Glutamatergic neuron (in vitro differentiated cells): ENCODE measurements around the gene MRPL50. TPM values are rescaled to one million over a fixed set of nuclear protein-coding genes. Genes with fewer than 3 reads are reported as not detected.

Experiments used
- DNase-seq: peaks from one replicate; pipeline ENCODE4 v3.0.0; 2022
- H3K27ac Mint-ChIP-seq: one replicate; pipeline ENCODE4 v1.8.0; 2020; ENCODE audit warnings: mild to moderate bottlenecking, mixed read lengths, inconsistent platforms; ENCODE audit not compliant: unreplicated experiment
- H3K27me3 Mint-ChIP-seq: one replicate; pipeline ENCODE4 v1.8.0; 2020; ENCODE audit warnings: mild to moderate bottlenecking, moderate library complexity, mixed read lengths, inconsistent platforms; ENCODE audit not compliant: unreplicated experiment
- H3K36me3 Mint-ChIP-seq: one replicate; pipeline ENCODE4 v1.8.0; 2020; ENCODE audit warnings: mild to moderate bottlenecking, mixed read lengths, inconsistent platforms; ENCODE audit not compliant: unreplicated experiment
- H3K4me1 Mint-ChIP-seq: one replicate; pipeline ENCODE4 v1.8.0; 2020; ENCODE audit warnings: mild to moderate bottlenecking, low read depth, mixed read lengths, inconsistent platforms; ENCODE audit not compliant: unreplicated experiment
- H3K4me3 Mint-ChIP-seq: one replicate; pipeline ENCODE4 v1.8.0; 2020; ENCODE audit warnings: mild to moderate bottlenecking, mixed read lengths, inconsistent platforms; ENCODE audit not compliant: unreplicated experiment
- H3K9me3 Mint-ChIP-seq: one replicate; pipeline ENCODE4 v1.8.0; 2020; ENCODE audit warnings: mild to moderate bottlenecking, moderate library complexity, mixed read lengths, inconsistent platforms; ENCODE audit not compliant: unreplicated experiment
- CTCF ChIP-seq: fragments of 200-600 bp; sonication (generic); IDR thresholded peaks from one replicate; pipeline ENCODE4 v1.5.0; 2021; ENCODE audit not compliant: partially characterized antibody, unreplicated experiment
- long read RNA-seq: library from polyadenylated mRNA; unstranded; transcript quantifications from one replicate; pipeline ENCODE4 v2.0.0, GENCODE V29; 2020; ENCODE audit not compliant: unreplicated experiment
- total RNA-seq: library from RNA; stranded (reverse); fragmentation: NEBNext Ultra II Directional; extraction: Animal tissue kit (Norgen Biotek cat#: 25700); gene quantifications from one replicate; pipeline ENCODE4 v1.2.1, GENCODE V29; 2021; ENCODE audit not compliant: unreplicated experiment

Gene MRPL50
- total RNA-seq, result 15.4 TPM
- long read RNA-seq, transcript MRPL50-201 (2 exons, 3,332 nt), result major isoform, 35 of 35 reads
- long read RNA-seq, partial matches to known transcripts, result 0 of 35 reads
- long read RNA-seq, other reads (novel, unspliced or antisense), result 0 of 35 reads

GRCh38 chr9:101398068-101398929 lies at the start of gene MRPL50, which contains the start of gene ZNF189:
Gene MRPL50 (minus strand): TSS chr9:101398618. CDS start chr9:101398592, 26 bp downstream.
Gene ZNF189 (plus strand): TSS chr9:101398851. CDS start chr9:101399157, 306 bp downstream.
- DNase-seq, result peak; percentile 95
- peaks cover 41% of the 10 kb centered on the region for H3K36me3 Mint-ChIP-seq
- H3K4me3 Mint-ChIP-seq, result peak within 1 kb of the TSS; percentile 99
- H3K4me1 Mint-ChIP-seq, result peaks cover 11% of the 10 kb centered on the region
- peaks cover 6% of the 10 kb centered on the region for H3K27me3 Mint-ChIP-seq
- peak within 1 kb of the TSS; percentile 100 for H3K27ac Mint-ChIP-seq
- no peak for TF ChIP-seq CTCF
- peaks cover 13% of the 10 kb centered on the region for H3K9me3 Mint-ChIP-seq

GRCh38 chr9:101446732-101447131 lies 48.3 kb upstream of the MRPL50 start:
- TF ChIP-seq CTCF, result no peak
- H3K4me3 Mint-ChIP-seq, result no peak overlapping the region
- peaks cover 3% of the 10 kb centered on the region for H3K36me3 Mint-ChIP-seq
- peaks cover 4% of the 10 kb centered on the region for H3K27me3 Mint-ChIP-seq
- no peak overlapping the region for H3K27ac Mint-ChIP-seq
- H3K9me3 Mint-ChIP-seq, result peaks cover 4% of the 10 kb centered on the region
- no peak for DNase-seq
- peaks cover 8% of the 10 kb centered on the region for H3K4me1 Mint-ChIP-seq

- peaks cover 8% of the 10 kb centered on the region for H3K4me1 Mint-ChIP-seq
- DNase-seq, result no peak
- peaks cover 2% of the 10 kb centered on the region for H3K9me3 Mint-ChIP-seq
- peaks cover 2% of the 10 kb centered on the region for H3K27me3 Mint-ChIP-seq
- H3K36me3 Mint-ChIP-seq, result no peaks in the 10 kb centered on the region
- TF ChIP-seq CTCF, result no peak
- no peak overlapping the region for H3K4me3 Mint-ChIP-seq
- H3K27ac Mint-ChIP-seq, result no peak overlapping the region
These were observed 47.1 kb upstream of the MRPL50 start for GRCh38 chr9:101445353-101446029.

- H3K27me3 Mint-ChIP-seq, result no peaks in the 10 kb centered on the region
- no peaks in the 10 kb centered on the region for H3K9me3 Mint-ChIP-seq
- no peak overlapping the region for H3K4me3 Mint-ChIP-seq
- H3K36me3 Mint-ChIP-seq, result no peaks in the 10 kb centered on the region
- no peak overlapping the region for H3K27ac Mint-ChIP-seq
- TF ChIP-seq CTCF, result no peak
- DNase-seq, result no peak
- peaks cover 8% of the 10 kb centered on the region for H3K4me1 Mint-ChIP-seq
These were observed 45.0 kb upstream of the MRPL50 start for GRCh38 chr9:101443364-101443771.
